ENCODE data around the gene IQCH. TPM values are rescaled to one million over a fixed set of nuclear protein-coding genes. Genes with fewer than 3 reads are reported as not detected.

IQCH gene
- polyA plus RNA-seq, 1 of the 3 experiments (the other 2 are of a cell fraction) = 0.81 TPM

- ChIA-PET POLR2A (no interaction called here), CTCF (interaction anchor here (1.8 to 3.2 kb wide), 2 partner anchors 11 kb away, joined by 6 to 18 read pairs; no protein-coding TSS in a partner anchor)
- no peaks in the 10 kb centered on the region for H3F3A ChIP-seq (replicated peaks; ENCODE audit: insufficient read depth)
- no peak for DNase-seq
- no peaks in the 10 kb centered on the region for H3K9me2 ChIP-seq
- H3K9ac ChIP-seq = no peak overlapping the region
- no peak overlapping the region for H2AFZ ChIP-seq (ENCODE audit: low read depth)
- no peaks in the 10 kb centered on the region for H3K9me3 ChIP-seq
- H3K79me2 ChIP-seq (ENCODE audit: insufficient read depth) = no peaks in the 10 kb centered on the region
- WGBS (ENCODE audit: low lambda C conversion rate) = 89% methylated on average over 3 of the region's 3 CpGs
- TF ChIP-seq RAD21 (IDR thresholded peaks at IDR 0.05; ENCODE audit: low read length) = no peak
- TF ChIP-seq EP300 (IDR thresholded peaks at IDR 0.05; ENCODE audit: borderline replicate concordance in 1 of 2, low read depth in 1 of 2, low read length in 1 of 2) = no peak
- TF ChIP-seq EZH2phosphoT487 (IDR thresholded peaks at IDR 0.05; ENCODE audit: borderline replicate concordance, low read depth) = no peak
- TF ChIP-seq FOSL2 (IDR thresholded peaks at IDR 0.05; ENCODE audit: borderline replicate concordance, low read depth) = no peak
- TF ChIP-seq RFX5 (IDR thresholded peaks at IDR 0.05; ENCODE audit: low read length) = no peak
- no peak for TF ChIP-seq CHD2 (IDR thresholded peaks at IDR 0.05; ENCODE audit: low read length, partially characterized antibody)
- no peak for TF ChIP-seq TCF12 (IDR thresholded peaks at IDR 0.05)
- no peak for TF ChIP-seq TAF1 (IDR thresholded peaks at IDR 0.05; ENCODE audit: borderline replicate concordance, low read depth, low read length)
- TF ChIP-seq CTCF (IDR thresholded peaks at IDR 0.05) = no peak
- no peaks in the 10 kb centered on the region for H3K27me3 ChIP-seq (ENCODE audit: insufficient read depth)
- H3K4me1 ChIP-seq (ENCODE audit: control insufficient read depth in 1 of 2, insufficient read depth in 2 of 2, low read depth in 1 of 2, low read length in 1 of 2) = no peaks in the 10 kb centered on the region; a peak in 1 of 4 replicates
- no peak overlapping the region for H3K4me2 ChIP-seq
- H3K27ac ChIP-seq (ENCODE audit: low read depth in 2 of 2, low read length in 1 of 2) = no peak overlapping the region
- H3K36me3 ChIP-seq (replicated peaks in 1 of 2; ENCODE audit: control insufficient read depth in 1 of 2, insufficient read depth in 2 of 2, low read length in 1 of 2) = no peaks in the 10 kb centered on the region
- H3K4me3 ChIP-seq (ENCODE audit: low read depth in 2 of 2, low read length in 1 of 2) = no peak overlapping the region
- no peaks in the 10 kb centered on the region for H4K20me1 ChIP-seq (ENCODE audit: insufficient read depth)
Measured at GRCh38 chr15:67468416-67468815, 213.8 kb downstream of the IQCH start.

GRCh38 chr15:67469680-67470079 is 215.1 kb downstream of the IQCH start:
- H4K20me1 ChIP-seq (ENCODE audit: insufficient read depth) = no peaks in the 10 kb centered on the region
- no peaks in the 10 kb centered on the region for H3K9me3 ChIP-seq
- H3K4me2 ChIP-seq = no peak overlapping the region
- 73% methylated on average over 3 of the region's 3 CpGs for WGBS (ENCODE audit: low lambda C conversion rate)
- no peak overlapping the region for H3K4me3 ChIP-seq (ENCODE audit: low read depth in 2 of 2, low read length in 1 of 2)
- ChIA-PET CTCF (interaction anchor here (1.1 to 1.8 kb wide), 2 partner anchors 12 to 13 kb away, joined by 3 to 6 read pairs; no protein-coding TSS in a partner anchor), POLR2A (no interaction called here)
- TF ChIP-seq, protein P1, sequence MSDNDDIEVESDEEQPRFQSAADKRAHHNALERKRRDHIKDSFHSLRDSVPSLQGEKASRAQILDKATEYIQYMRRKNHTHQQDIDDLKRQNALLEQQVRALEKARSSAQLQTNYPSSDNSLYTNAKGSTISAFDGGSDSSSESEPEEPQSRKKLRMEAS (IDR thresholded peaks at IDR 0.05; ENCODE audit: low read depth) = no peak
- no peak for TF ChIP-seq SMC3 (IDR thresholded peaks at IDR 0.05; ENCODE audit: low read depth, low read length)
- TF ChIP-seq RXRA (IDR thresholded peaks at IDR 0.05; ENCODE audit: borderline replicate concordance, low read depth) = no peak
- no peak for TF ChIP-seq EZH2phosphoT487 (IDR thresholded peaks at IDR 0.05; ENCODE audit: borderline replicate concordance, low read depth)
- no peaks in the 10 kb centered on the region for H3K27me3 ChIP-seq (ENCODE audit: insufficient read depth)
- H3K27ac ChIP-seq (ENCODE audit: low read depth in 2 of 2, low read length in 1 of 2) = no peak overlapping the region
- no peaks in the 10 kb centered on the region for H3K79me2 ChIP-seq (ENCODE audit: insufficient read depth)
- DNase-seq = no peak
- no peaks in the 10 kb centered on the region for H3F3A ChIP-seq (replicated peaks; ENCODE audit: insufficient read depth)
- H3K36me3 ChIP-seq (replicated peaks in 1 of 2; ENCODE audit: control insufficient read depth in 1 of 2, insufficient read depth in 2 of 2, low read length in 1 of 2) = no peaks in the 10 kb centered on the region
- H3K4me1 ChIP-seq (ENCODE audit: control insufficient read depth in 1 of 2, insufficient read depth in 2 of 2, low read depth in 1 of 2, low read length in 1 of 2) = no peaks in the 10 kb centered on the region; a peak in 1 of 4 replicates
- no peak overlapping the region for H2AFZ ChIP-seq (ENCODE audit: low read depth)
- no peak overlapping the region for H3K9ac ChIP-seq
- no peaks in the 10 kb centered on the region for H3K9me2 ChIP-seq
